Endodermal cell (in vitro differentiated cells): ENCODE measurements around the gene ASB1. TPM values are rescaled to one million over a fixed set of nuclear protein-coding genes. Genes with fewer than 3 reads are reported as not detected.

Experiments used
- DNase-seq: peaks from one replicate; pipeline ENCODE4 v3.0.0-alpha.2; 2017
- H3K27ac ChIP-seq: 2 replicates; pipeline ENCODE4 v1.5.1; 2013; ENCODE audit warnings: mild to moderate bottlenecking, low read depth, low read length, moderate library complexity
- H3K27me3 ChIP-seq: 2 replicates; pipeline ENCODE4 v1.6.1; 2013; ENCODE audit warnings: mild to moderate bottlenecking, low read length, moderate library complexity; ENCODE audit not compliant: insufficient read depth, control insufficient read depth, poor library complexity, severe bottlenecking
- H3K36me3 ChIP-seq: 2 replicates; pipeline ENCODE4 v1.7.0; 2013; ENCODE audit warnings: mild to moderate bottlenecking, low read length, moderate library complexity; ENCODE audit not compliant: control insufficient read depth, insufficient read depth
- H3K4me1 ChIP-seq: one replicate; pipeline ENCODE4 v1.7.0; 2013; ENCODE audit warnings: low read length; ENCODE audit not compliant: control insufficient read depth, insufficient read depth
- H3K4me3 ChIP-seq: 2 replicates; pipeline ENCODE4 v1.5.1; 2013; ENCODE audit warnings: mild to moderate bottlenecking, low read length, moderate library complexity
- H3K9ac ChIP-seq: 2 replicates; pipeline ENCODE4 v1.6.1; 2013; ENCODE audit warnings: mild to moderate bottlenecking, low read length, moderate library complexity; ENCODE audit not compliant: poor library complexity, severe bottlenecking; ENCODE audit errors: extremely low read depth
- H3K9me3 ChIP-seq: 2 replicates; pipeline ENCODE4 v1.6.1; 2013; ENCODE audit warnings: mild to moderate bottlenecking, low read length, moderate library complexity; ENCODE audit not compliant: control insufficient read depth
- H3K27ac Mint-ChIP-seq: 2 replicates; pipeline ENCODE4 v1.8.0; 2020; ENCODE audit warnings: mixed read lengths
- H3K27me3 Mint-ChIP-seq: 2 replicates; pipeline ENCODE4 v1.8.0; 2021; ENCODE audit warnings: mild to moderate bottlenecking, mixed read lengths; ENCODE audit not compliant: insufficient read depth
- H3K36me3 Mint-ChIP-seq: 2 replicates; pipeline ENCODE4 v1.8.0; 2020; ENCODE audit warnings: low read depth, mixed read lengths
- H3K4me1 Mint-ChIP-seq: 2 replicates; pipeline ENCODE4 v1.8.0; 2020; ENCODE audit warnings: mixed read lengths
- H3K4me3 Mint-ChIP-seq: 2 replicates; pipeline ENCODE4 v1.8.0; 2020; ENCODE audit warnings: mild to moderate bottlenecking, moderate library complexity, mixed read lengths
- H3K9me3 Mint-ChIP-seq: 2 replicates; pipeline ENCODE4 v1.8.0; 2020; ENCODE audit warnings: mild to moderate bottlenecking, mixed read lengths
- CTCF ChIP-seq: fragments of 200-600 bp; sonication (generic); conservative IDR thresholded peaks from 2 replicates; pipeline ENCODE4 v1.5.0; 2021; ENCODE audit warnings: antibody characterized with exemption, mild to moderate bottlenecking
- WGBS, 2 experiments: methylation state at CpG; one replicate each; pipeline versions ENCODE4 v1.1.5 to v1.1.7; 2013; ENCODE audit warnings: missing lambda C conversion rate in 2 of 2, mixed read lengths in 1 of 2; ENCODE audit not compliant: insufficient coverage in 1 of 2, insufficient read length in 1 of 2; 5-methylcytosine and 5-hydroxymethylcytosine counted together
- total RNA-seq, 2 donors: library from RNA; stranded (reverse); fragmentation: NEBNext Ultra II Directional in 1 of 2; extraction: Animal tissue kit (Norgen Biotek cat#: 25700) in 1 of 2; gene quantifications; 2 replicates in 1 of 2; 3 replicates in 1 of 2; pipeline ENCODE4 v1.2.1, GENCODE V29; 2021

The ASB1 gene
- total RNA-seq, 2 donors from 2014 or later: 39.0 to 39.6 TPM

- no peaks in the 10 kb centered on the region for H3K4me1 ChIP-seq
- peaks cover 9% of the 10 kb centered on the region for H3K4me1 Mint-ChIP-seq
- no peak overlapping the region for H3K4me3 ChIP-seq
- H3K9ac ChIP-seq: no peak overlapping the region
- DNase-seq: no peak
- WGBS, 2 experiments: 91% methylated on average over 15 to 17 of the region's 17 CpGs
- no peaks in the 10 kb centered on the region for H3K27me3 ChIP-seq
- H3K9me3 ChIP-seq: no peaks in the 10 kb centered on the region
- TF ChIP-seq CTCF: no peak
- H3K27ac Mint-ChIP-seq: no peak overlapping the region
- no peak overlapping the region for H3K4me3 Mint-ChIP-seq
- H3K27me3 Mint-ChIP-seq: no peaks in the 10 kb centered on the region
- H3K36me3 ChIP-seq: no peaks in the 10 kb centered on the region
- H3K36me3 Mint-ChIP-seq: peaks cover 14% of the 10 kb centered on the region
- no peaks in the 10 kb centered on the region for H3K9me3 Mint-ChIP-seq
- H3K27ac ChIP-seq: no peak overlapping the region
These were observed 17.9 kb upstream of the ASB1 start for GRCh38 chr2:238408615-238409340.

DNA sequence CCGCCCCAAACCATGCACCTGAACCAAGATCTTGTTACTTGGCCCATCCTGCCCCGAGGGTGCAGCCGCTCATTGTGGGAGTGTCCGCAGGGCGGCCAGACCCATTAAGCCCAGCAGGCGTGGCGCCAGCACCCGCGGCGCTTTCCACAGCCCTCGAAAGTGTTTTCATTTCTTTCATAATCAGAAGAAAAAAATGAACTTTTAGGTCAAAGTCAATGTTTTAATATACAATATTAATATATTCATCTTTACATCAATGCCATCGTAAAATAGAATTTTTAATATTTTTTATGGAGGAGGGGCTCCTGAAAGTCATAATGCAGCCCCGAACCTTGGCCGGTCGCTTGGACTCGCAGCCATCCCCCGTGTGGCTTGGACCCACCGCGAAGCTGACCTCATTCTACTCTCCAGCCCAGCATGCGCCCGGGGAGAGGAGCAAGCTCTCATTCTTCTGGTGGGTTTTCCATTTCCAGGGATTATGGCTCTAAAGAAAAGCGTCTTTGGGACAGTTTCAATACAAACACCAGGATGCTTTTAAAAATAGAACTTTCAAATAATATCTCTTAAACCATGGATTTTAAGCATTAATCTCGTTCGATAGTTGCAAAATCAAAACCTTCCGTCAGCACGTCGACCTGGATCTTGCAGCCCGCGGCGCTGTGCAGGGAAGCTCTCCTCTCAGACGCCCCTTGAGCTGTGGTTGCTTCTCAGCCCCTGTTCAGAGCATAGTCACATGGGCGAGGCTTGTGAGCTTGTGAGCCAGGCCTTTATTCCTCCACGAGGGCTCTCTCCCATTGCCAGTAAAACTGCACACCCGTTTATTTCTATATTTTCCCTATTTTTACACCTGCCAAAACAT is 17.2 kb upstream of the ASB1 start:
- Histone ChIP-seq H3K36me3 (no peaks in the 10 kb centered on the region), H3K4me3 (no peak overlapping the region), H3K27me3 (no peaks in the 10 kb centered on the region), H3K4me1 (no peaks in the 10 kb centered on the region), H3K27ac (no peak overlapping the region), H3K9me3 (no peaks in the 10 kb centered on the region), H3K9ac (no peak overlapping the region)
- H3K36me3 Mint-ChIP-seq: peaks cover 13% of the 10 kb centered on the region
- no peak for TF ChIP-seq CTCF
- H3K4me1 Mint-ChIP-seq: peaks cover under 1% of the 10 kb centered on the region
- no peak overlapping the region for H3K4me3 Mint-ChIP-seq
- H3K27me3 Mint-ChIP-seq: no peaks in the 10 kb centered on the region
- WGBS, 2 experiments: 92 to 93% methylated on average over 20 to 34 of the region's 34 CpGs
- no peaks in the 10 kb centered on the region for H3K9me3 Mint-ChIP-seq
- no peak for DNase-seq
- H3K27ac Mint-ChIP-seq: no peak overlapping the region

DNA sequence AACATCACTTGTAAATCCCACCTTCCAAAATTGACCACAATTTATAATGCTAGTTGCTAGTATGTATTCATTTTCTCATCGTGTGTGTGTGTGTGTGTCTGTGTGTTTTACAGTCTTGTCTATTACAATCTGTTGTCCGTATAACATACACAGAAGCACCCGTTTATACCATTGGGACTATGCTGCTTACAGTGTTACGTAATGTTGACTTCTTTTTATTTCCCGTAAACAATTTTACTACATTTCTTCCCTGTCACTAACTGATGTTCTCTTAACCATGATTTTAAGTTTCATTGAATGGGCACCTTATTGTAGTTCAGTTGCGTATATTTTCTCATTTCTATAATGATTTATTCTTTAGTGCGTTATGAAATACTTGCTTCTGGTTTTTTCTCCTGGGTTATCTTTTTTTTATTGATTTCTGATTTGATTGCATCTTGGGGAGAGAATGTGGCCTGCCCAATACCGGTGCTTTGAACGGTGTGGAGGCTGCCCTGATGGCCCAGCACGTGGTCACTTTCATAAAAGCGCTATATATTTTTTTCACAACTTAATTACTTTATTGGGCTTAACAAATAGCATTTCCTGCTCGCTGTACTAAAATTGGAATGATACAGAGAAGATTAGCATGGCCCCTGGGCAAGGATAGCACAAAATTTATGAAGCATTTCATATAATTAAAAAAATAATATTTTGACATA is 14.5 kb upstream of the ASB1 start:
- Mint-ChIP-seq H3K4me3 (no peak overlapping the region), H3K9me3 (peaks cover 15% of the 10 kb centered on the region), H3K27me3 (no peaks in the 10 kb centered on the region), H3K4me1 (no peaks in the 10 kb centered on the region), H3K27ac (no peak overlapping the region), H3K36me3 (peaks cover 15% of the 10 kb centered on the region)
- Histone ChIP-seq H3K27me3 (no peaks in the 10 kb centered on the region), H3K4me3 (no peak overlapping the region), H3K9ac (no peak overlapping the region), H3K36me3 (peaks cover 10% of the 10 kb centered on the region), H3K27ac (no peak overlapping the region), H3K9me3 (peaks cover 11% of the 10 kb centered on the region), H3K4me1 (no peaks in the 10 kb centered on the region)
- no peak for TF ChIP-seq CTCF
- 95 to 96% methylated on average over 4 to 11 of the region's 12 CpGs for WGBS, 2 experiments
- DNase-seq: no peak
